ENCODE measurements around the gene URI1. TPM values are rescaled to one million over a fixed set of nuclear protein-coding genes. Genes with fewer than 3 reads are reported as not detected.

URI1 gene
- total and polyA plus RNA-seq, 11 donors, result 10.9 to 53.7 (median 41.5) TPM

GRCh38 chr19:29940971-29941585 lies 961 bp upstream of the URI1 start:
- intact Hi-C loops (cut with DNase I), result loop anchor here in 2 of 10 donors (5.0 to 10.0 kb wide), 2 partner anchors 126 to 129 kb away; partner anchors contain the start of gene CCNE1 (in 2 of the 2)

GRCh38 chr19:29942404-29943261 lies 594 bp downstream of the URI1 start:
- peaks cover 0 to 45% (median 24%) of the 10 kb centered on the region in 12 donors for H3K4me1 ChIP-seq
- 3 to 9% (median 4%) methylated on average over 22 to 79 of the region's 79 CpGs for WGBS, 4 donors
- no peaks in the 10 kb centered on the region for H3K36me3 ChIP-seq
- intact Hi-C loops (cut with DNase I), result loop anchor here in 2 of 10 donors (5.0 to 10.0 kb wide), 2 partner anchors 128 to 130 kb away; partner anchors contain the start of gene CCNE1 (in 2 of the 2)
- ATAC-seq (peak; percentile 17 to 82 (median 80)), DNase-seq (peak; percentile 58 to 85 (median 67))
- H3K4me3 ChIP-seq, result peak overlapping the region; percentile 68 to 98 (median 86)
- peak overlapping the region in 11 of 12 donors; percentile 54 to 81 (median 75) for H3K27ac ChIP-seq
- no peaks in the 10 kb centered on the region for H3K27me3 ChIP-seq
- H3K9me3 ChIP-seq, result peaks cover 0 to under 1% (median 0%) of the 10 kb centered on the region in 12 donors
- TF ChIP-seq CTCF (IDR thresholded peaks at IDR 0.05) (no peak), POLR2A (IDR thresholded peaks at IDR 0.05) (no peak)

More at GRCh38 chr19:29940971-29941585, 961 bp upstream of the URI1 start:
- Histone ChIP-seq H3K4me3 (peak overlapping the region in 5 of 12 donors; percentile 83 to 98 (median 95)), H3K36me3 (no peaks in the 10 kb centered on the region), H3K27me3 (no peaks in the 10 kb centered on the region), H3K27ac (no peak overlapping the region), H3K4me1 (peaks cover 0 to 41% (median 24%) of the 10 kb centered on the region in 12 donors), H3K9me3 (peaks cover 0 to 16% (median 2%) of the 10 kb centered on the region in 12 donors)
- ATAC-seq (no peak), DNase-seq (no peak)
- TF ChIP-seq CTCF (IDR thresholded peaks at IDR 0.05), result no peak
- TF ChIP-seq POLR2A (IDR thresholded peaks at IDR 0.05), result no peak
- WGBS, 4 donors, result 88 to 90% (median 89%) methylated on average over 9 of the region's 9 CpGs

- DNase-seq, result no peak
- no peaks in the 10 kb centered on the region for H3K36me3 ChIP-seq
- H3K4me3 ChIP-seq, result peak overlapping the region in 6 of 12 donors; percentile 83 to 98 (median 95)
- 82 to 90% (median 87%) methylated on average over 8 of the region's 8 CpGs for WGBS, 4 donors
- peak overlapping the region in 1 of 12 donors; percentile 81 for H3K27ac ChIP-seq
- intact Hi-C loops (cut with DNase I), result loop anchor here in 2 of 10 donors (5.0 to 10.0 kb wide), 2 partner anchors 129 to 131 kb away; partner anchors contain the start of gene CCNE1 (in 2 of the 2)
- H3K27me3 ChIP-seq, result no peaks in the 10 kb centered on the region
- H3K4me1 ChIP-seq, result peaks cover 0 to 45% (median 24%) of the 10 kb centered on the region in 12 donors
- no peak for ATAC-seq
- TF ChIP-seq POLR2A (IDR thresholded peaks at IDR 0.05) (no peak), CTCF (IDR thresholded peaks at IDR 0.05) (no peak)
- H3K9me3 ChIP-seq, result no peaks in the 10 kb centered on the region
These were observed 1.6 kb downstream of the URI1 start for GRCh38 chr19:29943615-29944014.
